ENCODE results near the gene AP4M1.
"Not testable (repeated sequence)": the region's sequence is repeated elsewhere in the genome, so short reads cannot be mapped to it uniquely, and the experiment has no call there.

Gene AP4M1

GRCh38 chr7:100107890-100108289 is 6.4 kb downstream of the AP4M1 start:
- DNase-seq (ENCODE audit: low read depth in 2 of 2), result no peak

- DNase-seq (ENCODE audit: low read depth in 2 of 2), result no peak
These were observed 8.2 kb downstream of the AP4M1 start for GRCh38 chr7:100109521-100110163.

- no peak for DNase-seq (ENCODE audit: low read depth in 2 of 2)
These were observed 9.7 kb downstream of the AP4M1 start for GRCh38 chr7:100111156-100111555.

GRCh38 chr7:100111914-100112313 is 10.5 kb downstream of the AP4M1 start:
- no peak for DNase-seq (ENCODE audit: low read depth in 2 of 2)

- no peak for DNase-seq (ENCODE audit: low read depth in 2 of 2)
These were observed 13.6 kb downstream of the AP4M1 start for GRCh38 chr7:100115026-100115425.

- no peak for DNase-seq (ENCODE audit: low read depth in 2 of 2)
These were observed 17.1 kb downstream of the AP4M1 start for GRCh38 chr7:100118388-100119071.

GRCh38 chr7:100119072-100119969 is 17.9 kb downstream of the AP4M1 start, which contains the start of the genes CNPY4 and TAF6:
TSS of gene CNPY4 (plus strand) at chr7:100119634. CDS start at chr7:100119745, 111 bp downstream.
TSS of gene TAF6 (minus strand) at chr7:100119358. CDS start at chr7:100114209, 5,149 bp downstream.
- DNase-seq (ENCODE audit: low read depth in 2 of 2), result peak; percentile 94

GRCh38 chr7:100119970-100120732 is 18.7 kb downstream of the AP4M1 start:
- DNase-seq (ENCODE audit: low read depth in 2 of 2), result peak; percentile 41 to 48

- DNase-seq (ENCODE audit: low read depth in 2 of 2), result no peak
These were observed 19.2 kb downstream of the AP4M1 start for GRCh38 chr7:100120733-100121036.

- DNase-seq (ENCODE audit: low read depth in 2 of 2), result no peak
These were observed 20.6 kb downstream of the AP4M1 start for GRCh38 chr7:100122067-100122466.

- no peak for DNase-seq (ENCODE audit: low read depth in 2 of 2)
These were observed 21.1 kb downstream of the AP4M1 start for GRCh38 chr7:100122568-100122967.

GRCh38 chr7:100124301-100125230 is 23.1 kb downstream of the AP4M1 start:
- no peak for DNase-seq (ENCODE audit: low read depth in 2 of 2)

- no peak for DNase-seq (ENCODE audit: low read depth in 2 of 2)
These were observed 24.9 kb downstream of the AP4M1 start for GRCh38 chr7:100126239-100126930.

- peak; percentile 84 to 90 for DNase-seq (ENCODE audit: low read depth in 2 of 2)
These were observed 25.8 kb downstream of the AP4M1 start, which contains the start of gene MBLAC1 for GRCh38 chr7:100126931-100127865. TSS of gene MBLAC1 (plus strand) at chr7:100126967. CDS start at chr7:100127396, 429 bp downstream.

GRCh38 chr7:100127866-100128636 is 26.6 kb downstream of the AP4M1 start:
- DNase-seq (ENCODE audit: low read depth in 2 of 2), result no peak

GRCh38 chr7:100128637-100128963 is 27.2 kb downstream of the AP4M1 start:
- DNase-seq (ENCODE audit: low read depth in 2 of 2), result no peak

- DNase-seq (ENCODE audit: low read depth in 2 of 2), result not testable (repeated sequence)
These were observed 28.8 kb downstream of the AP4M1 start for GRCh38 chr7:100130220-100130607.

All from stimulated activated CD4-positive, alpha-beta T cell treated with anti-CD3 and anti-CD28 coated beads, Interleukin-1b, Interleukin-23, amount 100 ng/mL, for 4 hours (primary cell).